Stimulated activated CD4-positive, alpha-beta T cell treated with anti-CD3 and anti-CD28 coated beads, Interleukin-12 subunit alpha, Interleukin-12 subunit beta, amount 100 ng/mL, for 4 hours (primary cell): ENCODE measurements around the gene AFF3.
"Not testable (repeated sequence)": the region's sequence is repeated elsewhere in the genome, so short reads cannot be mapped to it uniquely, and the experiment has no call there.

Source experiments
- DNase-seq: peaks from one replicate; pipeline ENCODE4 v3.0.0-alpha.2; 2020

AFF3 gene

DNA sequence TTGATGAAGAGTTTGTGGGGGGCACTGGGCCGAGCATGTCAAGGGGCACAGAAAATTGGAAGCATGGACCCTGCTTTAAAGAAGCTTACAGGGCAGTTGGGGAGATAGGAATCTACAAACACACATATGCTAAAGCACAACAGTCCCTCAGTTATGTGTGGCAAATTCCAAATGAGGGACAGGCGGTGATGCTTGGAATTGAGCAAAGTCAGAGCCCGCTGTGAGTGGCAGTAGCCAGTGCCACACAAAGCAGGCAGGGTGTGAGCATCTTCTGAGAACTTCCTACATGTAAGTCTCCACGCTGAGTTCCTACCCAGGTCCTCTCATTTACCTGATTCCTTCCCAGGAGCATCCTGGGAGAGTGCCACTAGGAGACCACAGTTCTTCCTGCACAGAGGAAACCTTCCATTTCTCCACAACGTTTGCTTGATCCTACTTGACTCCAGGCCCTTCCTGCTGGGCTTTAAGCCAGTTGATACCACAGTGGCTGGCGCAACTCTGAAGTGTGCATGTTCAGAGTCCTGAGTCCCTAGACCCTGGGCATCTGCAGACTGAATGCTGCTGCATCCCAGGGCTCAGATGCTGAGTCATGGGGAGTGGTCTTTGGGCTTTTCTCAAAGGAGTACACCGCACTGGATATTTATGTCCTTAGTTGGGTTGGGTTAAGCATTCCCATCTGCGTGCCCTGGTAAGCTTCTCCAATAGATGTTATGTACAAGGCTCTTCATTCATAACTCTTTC is 365.3 kb downstream of the AFF3 start:
- no peak for DNase-seq

DNA sequence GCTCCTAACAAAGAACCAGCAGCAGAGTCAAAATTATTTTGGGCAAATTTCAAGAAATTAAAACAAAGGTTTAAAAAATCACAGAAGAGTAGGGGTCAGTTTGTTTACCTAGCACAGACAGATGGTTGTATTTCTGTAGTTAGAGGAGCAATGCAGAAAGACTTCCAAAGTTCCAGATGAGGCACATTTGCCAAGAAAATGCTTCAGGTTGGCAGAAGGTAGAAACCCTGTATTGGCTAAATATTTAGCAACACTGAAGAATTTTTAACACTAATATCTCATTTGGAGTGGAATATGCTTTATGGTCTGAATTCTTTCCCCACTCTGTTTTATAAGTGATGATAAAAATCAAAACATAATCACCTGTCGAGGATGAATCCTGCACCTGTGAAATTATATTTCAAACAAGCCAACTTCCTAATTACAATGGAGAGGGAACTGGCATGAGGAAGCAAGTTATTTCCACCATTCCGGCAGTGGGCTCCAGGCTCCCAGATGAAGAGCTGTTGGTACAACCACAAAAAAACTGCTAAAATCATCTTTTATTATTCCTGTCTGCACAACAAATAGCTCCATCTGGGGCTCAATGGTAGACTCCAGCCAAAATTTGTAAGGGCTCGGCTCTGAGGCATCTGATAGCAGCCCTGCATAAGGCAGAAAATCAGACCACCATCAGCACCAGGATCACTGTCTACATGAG is 366.0 kb downstream of the AFF3 start:
- DNase-seq, result no peak

DNA sequence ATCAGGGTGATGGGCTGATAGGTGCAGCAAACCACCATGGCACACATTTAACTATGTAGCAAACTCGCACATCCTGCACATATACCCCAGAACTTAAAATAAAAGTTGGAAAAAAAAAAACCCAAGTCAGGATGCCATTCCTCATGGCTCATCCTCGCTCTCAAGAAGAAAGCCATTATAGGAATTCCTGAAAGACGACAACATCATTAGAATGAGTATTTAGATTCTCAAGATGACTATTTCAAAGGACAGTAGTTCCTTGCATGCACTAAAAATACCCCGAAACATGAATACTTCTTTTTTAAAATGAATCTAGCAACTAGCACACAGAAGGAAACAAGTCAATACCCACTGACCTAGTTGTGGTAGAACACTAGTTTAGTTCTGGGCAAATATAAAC is 366.8 kb downstream of the AFF3 start:
- no peak for DNase-seq

DNA sequence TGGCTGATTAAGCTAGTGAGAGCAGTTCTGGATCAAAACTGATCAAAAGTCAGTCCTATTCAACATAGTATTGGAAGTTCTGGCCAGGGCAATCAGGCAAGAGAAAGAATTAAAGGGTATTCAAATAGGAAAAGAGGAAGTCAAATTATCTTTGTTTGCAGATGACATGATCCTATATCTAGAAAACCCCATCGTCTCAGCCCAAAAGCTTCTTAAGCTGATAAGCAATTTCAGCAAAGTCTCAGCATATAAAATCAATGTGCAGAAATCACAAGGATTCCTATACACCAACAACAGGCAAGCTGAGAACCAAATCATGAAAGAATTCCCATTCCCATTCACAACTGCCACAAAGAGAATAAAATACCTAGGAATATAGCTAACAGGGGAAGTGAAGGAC is 368.7 kb downstream of the AFF3 start:
- not testable (repeated sequence) for DNase-seq

DNA sequence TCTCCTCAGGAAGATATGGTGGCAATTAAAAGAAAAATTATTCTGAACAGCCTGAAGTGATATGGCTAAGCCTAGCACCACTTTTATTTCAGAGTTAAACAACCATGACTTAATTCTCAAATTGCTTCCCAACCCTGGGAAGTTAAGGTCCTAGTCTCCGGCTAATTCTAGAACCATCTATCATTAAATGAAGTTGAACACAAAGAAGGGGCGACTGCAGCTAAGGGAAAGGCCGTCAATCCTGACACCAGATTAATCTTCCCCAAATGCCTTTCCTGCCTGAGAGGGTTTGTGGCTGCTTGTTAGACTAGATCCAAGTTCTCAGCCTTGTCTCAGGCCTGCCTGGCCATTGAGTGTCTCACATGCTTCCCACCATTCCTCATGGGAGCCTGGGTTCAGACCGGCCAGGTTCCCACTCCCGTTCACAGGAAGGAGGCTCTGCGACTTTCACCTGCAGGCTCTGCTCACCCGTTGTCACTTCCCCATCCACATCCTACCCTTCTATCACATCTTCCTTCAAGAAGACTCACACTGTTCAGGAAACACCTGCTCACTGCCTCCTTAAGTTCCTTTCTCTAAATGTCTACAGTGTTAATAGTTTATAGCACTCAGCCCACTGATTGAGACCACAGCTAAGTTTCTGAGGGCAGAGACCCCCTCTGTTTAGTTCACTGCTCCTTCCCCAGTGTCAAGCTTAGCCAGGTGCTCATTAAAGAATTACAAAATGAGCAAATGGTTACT is 369.6 kb downstream of the AFF3 start:
- DNase-seq, result no peak

DNA sequence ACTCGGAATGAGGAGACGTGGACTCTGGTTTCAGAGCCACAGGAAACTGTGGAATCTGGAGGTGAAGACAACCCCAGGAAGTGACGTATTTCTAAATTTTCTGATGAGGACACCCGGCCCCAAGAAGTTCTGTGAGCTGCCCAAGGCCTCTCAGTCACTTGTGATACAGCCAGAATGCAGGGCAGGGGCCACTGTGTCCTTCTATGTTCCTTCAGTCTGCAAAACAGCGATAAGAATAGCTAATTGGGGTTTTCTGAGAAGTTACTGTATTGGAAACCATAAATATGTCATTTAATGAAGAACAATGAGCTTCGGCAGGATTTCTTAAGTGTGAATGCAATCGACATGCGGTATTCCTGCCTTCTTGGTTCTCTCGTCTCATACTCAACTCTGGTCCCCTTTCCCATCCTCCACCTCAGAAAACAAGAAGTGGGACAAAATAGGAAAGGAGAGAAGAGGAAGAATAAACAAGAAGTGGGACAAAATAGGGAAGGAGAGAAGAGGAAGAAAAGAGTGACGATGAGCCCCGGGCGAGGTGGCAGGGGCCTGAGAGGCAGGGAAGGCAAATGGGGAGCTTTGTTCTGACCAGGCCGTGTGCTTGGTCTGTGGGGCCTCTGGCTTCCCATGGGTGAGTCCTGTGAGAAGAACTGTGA is 370.6 kb downstream of the AFF3 start:
- no peak for DNase-seq

DNA sequence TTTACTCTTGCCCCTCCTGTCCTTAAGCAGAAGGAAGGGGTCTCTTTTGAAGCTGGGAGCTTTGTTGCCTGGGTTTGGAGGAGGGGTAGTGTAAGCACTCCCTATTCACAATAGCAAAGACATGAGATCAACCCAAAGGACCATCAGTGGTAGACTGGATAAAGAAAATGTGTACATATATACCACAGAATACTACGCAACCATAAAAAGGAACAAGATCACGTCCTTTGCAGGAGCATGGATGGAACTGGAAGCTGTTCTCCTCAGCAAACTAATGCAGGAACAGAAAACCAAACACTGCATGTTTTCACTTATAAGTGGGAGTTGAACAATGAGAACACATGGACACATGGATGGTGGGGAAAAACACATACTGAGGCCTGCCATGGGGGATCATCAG is 371.5 kb downstream of the AFF3 start:
- no peak for DNase-seq

DNA sequence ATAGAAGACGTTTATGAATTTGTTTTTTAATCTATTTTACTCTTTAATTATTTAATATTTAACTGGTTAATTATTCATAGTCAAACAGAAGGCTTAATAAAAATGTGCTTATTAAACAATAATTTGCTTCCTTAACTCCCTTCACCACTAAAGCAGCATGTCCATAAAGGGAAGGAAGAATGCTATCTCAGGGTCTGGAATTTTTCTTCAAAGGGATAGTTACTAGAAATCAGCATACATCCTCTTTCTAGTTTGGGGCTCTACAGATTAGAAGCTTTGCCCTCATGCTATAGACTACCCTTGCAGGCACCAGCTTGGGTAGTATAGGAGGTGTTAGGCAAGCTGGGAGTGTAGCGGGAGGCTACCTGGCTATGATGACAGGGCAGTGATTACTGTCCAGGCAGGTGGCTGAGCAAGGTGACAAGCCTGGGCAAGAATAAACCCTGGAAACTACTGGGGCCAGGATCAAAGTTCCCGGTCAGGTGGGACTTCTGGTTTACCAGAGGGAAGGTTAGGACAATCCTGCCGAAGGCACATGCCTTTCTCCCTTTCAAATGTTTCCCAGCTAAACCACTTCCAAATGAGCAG is 376.6 kb downstream of the AFF3 start:
- no peak for DNase-seq

DNA sequence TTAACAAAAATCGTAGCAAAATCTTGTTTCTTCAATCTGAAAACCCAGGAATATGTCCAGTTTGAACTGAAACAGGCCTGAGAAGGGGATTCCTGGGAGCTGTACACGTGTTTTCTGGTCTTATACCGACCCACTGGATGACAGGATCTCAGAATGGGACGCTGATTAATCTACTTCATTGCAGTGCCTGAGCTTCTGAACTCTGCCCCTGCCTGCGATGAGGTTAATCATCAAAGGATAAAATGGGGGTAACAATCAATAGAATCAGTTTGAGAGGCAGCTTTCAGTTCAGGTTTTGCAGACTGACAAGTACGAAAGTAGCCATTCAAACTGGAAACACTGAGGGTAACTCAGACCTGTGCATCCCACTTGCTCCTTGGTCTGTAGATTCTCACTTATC is 378.6 kb downstream of the AFF3 start:
- DNase-seq, result no peak

DNA sequence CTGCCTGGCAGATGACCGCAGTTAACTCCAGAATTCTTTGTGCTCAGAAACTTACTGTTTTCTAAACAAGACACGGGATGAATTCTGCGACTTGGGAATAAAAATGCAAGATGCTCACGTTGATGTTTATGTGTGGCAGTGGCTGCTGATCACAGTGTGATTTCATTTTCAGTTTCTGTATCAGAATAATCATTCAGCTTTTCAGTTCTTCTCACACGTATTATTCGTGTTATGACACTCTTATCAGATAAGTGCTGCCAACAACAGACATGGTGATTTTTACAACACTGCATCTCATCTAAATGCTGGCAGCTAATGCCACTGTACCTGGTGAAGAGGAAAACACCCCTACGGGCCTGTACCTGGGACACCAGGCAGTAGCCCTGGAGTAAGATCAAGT is 379.7 kb downstream of the AFF3 start:
- DNase-seq, result no peak

DNA sequence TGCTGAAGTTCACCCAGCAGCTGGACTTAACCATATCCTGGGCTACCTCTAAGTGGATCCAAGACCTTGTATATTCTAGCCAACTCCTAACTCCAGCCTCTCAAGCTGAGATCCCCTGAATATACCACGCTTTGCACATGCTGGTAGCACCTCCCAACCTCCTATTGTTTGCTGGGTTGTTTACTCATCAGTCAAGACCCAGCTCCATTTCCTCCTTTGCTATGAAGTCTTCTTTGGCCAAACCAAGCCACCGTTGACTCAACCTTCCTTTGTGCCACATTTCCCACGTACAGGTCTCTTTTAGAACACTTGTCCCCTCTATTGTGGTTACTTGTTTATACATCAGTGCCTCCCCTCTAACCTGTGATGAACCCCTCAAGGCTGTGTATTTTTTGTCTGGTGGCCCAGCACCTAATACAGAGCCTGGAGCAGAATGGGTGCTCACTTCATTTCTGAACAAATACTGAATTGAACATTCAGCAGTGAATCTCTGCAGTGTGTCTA is 384.7 kb downstream of the AFF3 start:
- no peak for DNase-seq

DNA sequence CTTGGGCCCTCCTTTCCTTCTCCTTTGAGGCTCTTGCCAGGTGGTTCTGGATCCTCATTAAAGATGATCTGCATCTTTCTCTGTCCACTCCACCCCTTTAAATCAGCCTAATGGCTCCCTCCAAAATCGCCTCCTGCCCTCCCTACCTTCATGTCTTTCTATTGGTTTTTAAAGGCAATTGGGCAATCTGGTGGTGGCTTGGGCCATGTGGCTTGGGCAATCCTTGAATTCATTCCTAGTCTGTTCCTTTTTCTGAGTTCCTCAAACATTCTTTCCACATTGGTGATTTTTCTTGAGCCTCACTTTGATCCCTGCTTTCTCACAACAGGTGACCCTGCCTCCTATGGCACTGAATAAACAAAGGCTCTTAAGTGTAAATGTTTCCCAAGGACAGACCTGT is 386.3 kb downstream of the AFF3 start:
- DNase-seq, result no peak

DNA sequence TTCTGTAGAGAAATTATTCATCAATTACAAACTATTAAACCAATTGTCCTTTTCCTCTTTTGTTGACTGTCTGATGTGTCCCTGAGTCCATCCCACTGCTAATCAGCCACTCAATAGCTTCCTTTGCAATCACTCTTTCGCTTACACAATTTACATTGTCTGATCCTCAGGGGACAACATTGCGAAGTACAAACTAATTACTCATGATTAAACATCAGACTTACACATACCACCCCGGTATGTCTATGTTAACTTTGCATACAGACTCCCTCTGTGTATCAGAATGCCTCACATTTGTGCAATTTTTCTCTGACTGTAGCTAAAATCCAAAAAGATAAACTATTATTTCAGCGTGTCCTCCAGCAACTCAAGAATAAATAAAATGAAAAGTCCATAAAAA is 388.2 kb downstream of the AFF3 start:
- DNase-seq, result no peak

DNA sequence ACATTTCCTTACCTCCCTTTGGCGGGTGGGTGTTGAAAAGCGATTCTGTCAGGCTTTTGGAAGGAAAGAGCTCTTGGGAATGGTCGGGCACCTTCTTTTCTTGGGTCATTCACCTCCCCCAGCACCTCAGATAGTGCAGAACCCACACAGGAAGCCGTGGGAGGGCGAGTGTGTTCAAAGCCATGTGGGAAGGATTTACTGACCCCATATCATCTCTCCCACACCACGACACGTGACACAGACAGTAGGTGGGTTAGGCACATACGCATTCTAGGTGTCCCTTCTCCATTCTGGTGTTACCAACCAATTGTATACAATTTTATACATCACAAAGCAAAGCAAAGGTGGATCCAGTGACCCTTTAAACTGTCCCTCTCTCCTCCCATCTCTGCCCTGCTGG is 388.9 kb downstream of the AFF3 start:
- DNase-seq, result no peak

DNA sequence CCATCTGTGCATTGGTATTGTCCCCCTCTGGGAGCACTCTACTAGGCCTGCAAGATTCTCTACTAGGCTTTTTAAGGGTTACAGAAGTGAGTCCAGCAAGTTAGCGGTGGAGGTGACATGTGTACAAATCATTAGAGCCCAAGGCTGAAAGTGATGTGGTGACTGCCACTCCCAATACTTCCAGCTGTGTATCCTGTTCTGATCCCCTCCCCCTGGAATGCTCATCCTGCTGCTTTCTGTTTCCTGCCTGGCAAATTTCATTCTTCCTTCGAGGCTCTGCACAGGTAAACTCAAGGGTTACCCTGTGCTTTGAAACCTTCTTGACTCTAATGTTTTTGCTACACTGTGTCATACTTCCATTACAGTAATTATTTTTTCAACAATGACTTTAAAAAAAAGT is 394.0 kb downstream of the AFF3 start:
- DNase-seq, result no peak

DNA sequence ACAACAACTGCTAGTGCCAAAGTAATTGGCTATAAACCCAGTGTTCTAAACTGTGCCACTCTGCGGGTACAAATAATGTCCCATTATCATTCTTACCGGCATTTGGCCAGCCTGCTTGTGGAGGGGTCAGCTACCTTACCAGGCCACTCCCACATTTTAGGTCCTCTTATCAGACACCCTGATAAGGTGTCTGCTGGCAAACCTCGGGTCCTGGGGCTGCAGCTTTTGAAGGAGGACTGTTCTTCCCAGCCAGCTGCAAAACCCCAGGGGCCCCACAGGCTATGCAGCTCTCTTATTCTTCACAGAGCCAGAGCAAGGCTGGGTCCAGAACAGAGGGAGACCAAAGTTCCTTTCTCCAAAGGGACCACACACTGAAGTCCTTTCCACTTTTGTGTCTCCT is 394.5 kb downstream of the AFF3 start:
- no peak for DNase-seq

DNA sequence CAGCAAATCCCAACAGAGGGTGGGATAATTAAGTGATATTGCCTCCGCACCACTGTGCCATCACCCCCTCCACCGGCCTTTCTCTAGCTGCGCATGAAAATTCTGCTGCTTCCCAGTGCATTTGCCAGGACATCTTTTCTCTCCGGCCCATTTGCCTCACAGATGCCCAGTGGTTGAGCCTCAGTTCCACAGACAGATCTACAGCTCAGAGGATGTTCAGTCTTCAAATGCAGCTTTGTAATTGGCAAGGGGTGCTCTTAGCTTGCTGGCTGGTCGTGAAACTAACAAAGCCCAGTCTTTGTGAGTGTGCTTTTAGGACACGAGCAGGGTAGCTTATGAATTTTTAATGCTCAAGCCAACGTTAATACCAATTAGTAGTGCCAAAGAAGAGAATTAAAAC is 399.2 kb downstream of the AFF3 start:
- no peak for DNase-seq

DNA sequence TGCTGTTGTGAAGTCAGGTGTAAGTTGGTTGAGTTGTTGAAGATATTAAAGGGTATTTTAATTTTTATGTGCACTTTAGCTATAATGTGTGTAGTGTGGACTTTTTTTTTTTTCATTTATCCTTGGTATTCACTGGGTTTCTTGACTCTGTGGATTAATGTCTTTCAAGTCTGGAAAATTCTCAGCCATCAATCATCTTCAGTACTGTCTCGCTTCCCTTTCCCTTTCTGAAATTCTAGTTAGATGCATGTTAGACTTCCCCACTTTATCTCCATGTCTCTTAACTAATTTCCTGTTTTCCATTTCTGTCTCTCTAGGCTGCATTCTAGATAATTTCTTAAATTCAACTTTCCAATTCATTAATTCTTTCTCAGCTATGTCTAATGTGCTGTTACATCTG is 404.9 kb downstream of the AFF3 start:
- no peak for DNase-seq

DNA sequence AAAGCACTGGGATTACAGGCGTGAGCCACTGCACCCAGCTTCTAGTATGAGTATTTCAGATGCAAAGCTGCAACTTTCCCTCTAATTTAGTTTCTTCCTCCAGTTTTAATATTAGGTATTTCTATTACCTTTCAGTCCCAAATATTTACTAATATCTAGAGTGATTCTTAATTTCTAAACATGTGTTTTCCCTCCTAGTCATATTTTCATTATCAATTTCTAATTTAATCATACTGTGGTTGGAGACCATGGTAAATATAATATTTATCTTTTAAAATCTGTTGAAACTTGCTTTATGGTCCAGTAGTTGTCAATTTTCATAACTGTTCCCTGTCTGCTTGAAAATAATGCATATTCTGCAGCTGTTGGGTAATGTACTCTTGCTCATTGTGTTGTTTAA is 406.6 kb downstream of the AFF3 start:
- no peak for DNase-seq

DNA sequence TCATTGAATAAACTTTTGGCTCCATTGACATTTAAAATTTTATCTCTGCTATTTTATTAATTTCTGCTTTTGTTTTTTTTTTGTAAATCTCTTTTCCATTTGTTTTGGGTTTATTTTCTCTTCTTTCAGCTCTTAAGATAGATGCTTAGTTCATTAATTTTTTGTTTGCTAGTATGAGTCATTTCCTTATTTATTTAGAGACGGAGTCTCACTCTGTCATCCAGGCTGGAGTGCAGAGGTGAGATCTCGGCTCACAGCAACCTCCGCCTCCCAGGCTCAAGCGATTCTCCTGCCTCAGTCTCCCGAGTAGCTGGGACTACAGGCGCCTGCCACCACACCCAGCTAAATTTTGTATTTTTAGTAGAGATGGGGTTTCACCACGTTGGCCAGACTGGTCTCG is 407.1 kb downstream of the AFF3 start:
- not testable (repeated sequence) for DNase-seq

DNA sequence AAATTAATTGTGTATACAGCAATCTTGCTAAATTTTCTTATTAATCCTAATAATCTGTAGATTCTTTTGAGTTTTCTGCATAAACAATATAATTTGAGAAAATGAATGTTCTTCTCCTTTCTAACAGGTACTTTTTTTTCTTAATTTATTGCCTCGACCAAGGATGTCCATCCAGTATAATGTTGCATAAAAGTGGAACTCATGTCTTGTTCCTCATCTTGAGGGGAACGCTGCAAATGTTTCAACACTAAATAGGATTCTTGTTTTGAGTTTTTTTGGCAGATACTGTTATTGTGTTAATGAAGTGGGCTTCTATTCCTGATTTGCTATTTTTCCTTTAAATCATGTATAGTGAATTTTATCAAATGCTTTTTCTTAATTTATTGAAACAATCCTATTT is 408.2 kb downstream of the AFF3 start:
- DNase-seq, result no peak

DNA sequence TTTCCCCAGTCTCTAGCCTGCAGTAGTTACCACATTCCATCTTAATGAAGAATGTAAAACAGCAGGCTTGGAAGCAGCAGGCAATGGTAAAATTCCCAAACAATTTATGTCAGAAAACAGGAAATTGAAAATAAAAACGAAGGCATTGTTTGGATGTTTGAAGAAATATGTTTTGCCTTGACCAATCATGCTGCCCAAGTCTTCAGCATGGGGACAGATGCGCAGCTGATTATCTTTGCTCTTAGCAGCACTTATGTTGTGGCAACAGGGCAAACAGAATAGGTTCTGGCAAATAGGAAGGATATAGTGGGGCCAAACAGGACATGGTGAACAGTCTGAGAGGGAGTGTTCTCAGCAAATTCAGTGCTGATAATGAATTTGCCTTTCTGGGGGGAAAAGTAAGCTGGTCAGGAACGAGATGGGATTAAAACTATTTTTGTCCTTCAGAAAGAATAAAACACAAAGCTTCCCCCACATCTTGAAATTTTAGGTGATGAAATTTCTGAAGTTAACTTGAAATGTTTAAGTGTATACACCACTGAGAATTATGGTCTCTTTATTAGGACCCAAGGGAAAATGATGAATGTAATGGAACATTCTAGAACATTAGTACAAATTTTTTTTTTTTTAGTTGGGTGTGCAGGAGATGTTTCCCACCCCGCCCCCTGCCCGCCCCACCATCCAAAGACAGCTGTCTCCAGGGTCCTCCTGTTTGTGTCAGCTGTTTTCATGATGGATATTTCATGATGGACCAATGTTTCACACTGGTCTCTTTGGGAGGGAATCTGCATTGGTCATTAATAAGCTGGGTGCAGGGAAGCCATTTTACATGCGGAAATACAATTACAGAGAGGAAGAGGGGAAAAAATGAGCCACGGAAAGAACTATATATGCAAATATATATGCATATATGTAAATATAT is 413.0 kb downstream of the AFF3 start:
- no peak for DNase-seq
